Measurements from ENCODE around the gene BCOR. TPM values are rescaled to one million over a fixed set of nuclear protein-coding genes. Genes with fewer than 3 reads are reported as not detected.

The BCOR gene
- total RNA-seq, 4 donors from 2014 or later, result 19.9 to 32.5 (median 26.0) TPM

GRCh38 chrX:40084471-40085101 lies 13.2 kb downstream of the BCOR start:
- no peak for DNase-seq (ENCODE audit: extremely low spot score)
- H3K9me3 ChIP-seq, result no peaks in the 10 kb centered on the region
- no peak overlapping the region for H3K4me3 ChIP-seq
- TF ChIP-seq EP300 (IDR thresholded peaks at IDR 0.05) (no peak), POLR2AphosphoS5 (IDR thresholded peaks at IDR 0.05) (no peak), CTCF (IDR thresholded peaks at IDR 0.05) (no peak), POLR2A (IDR thresholded peaks at IDR 0.05; ENCODE audit: low read depth) (no peak)
- H3K4me1 ChIP-seq, result peaks cover 32 to 88% (median 85%) of the 10 kb centered on the region in 4 donors
- H3K27ac ChIP-seq (replicated peaks in 1 of 4), result no peak overlapping the region
- intact Hi-C loops (cut with DNase I), result loop anchor here (5.0 kb wide), 2 partner anchors 72 to 177 kb away; no protein-coding TSS in a partner anchor
- 34% methylated on average over 11 of the region's 11 CpGs for WGBS
- H3K27me3 ChIP-seq, result peaks cover 0 to 7% (median 0%) of the 10 kb centered on the region in 4 donors
- no peaks in the 10 kb centered on the region for H3K36me3 ChIP-seq

- Histone ChIP-seq H3K9me3 (no peaks in the 10 kb centered on the region), H3K4me3 (peak overlapping the region; percentile 49 to 55 (median 50)), H3K27ac (replicated peaks in 1 of 4) (no peak overlapping the region), H3K36me3 (no peaks in the 10 kb centered on the region), H3K4me1 (peaks cover 28 to 81% (median 79%) of the 10 kb centered on the region in 4 donors), H3K27me3 (peaks cover 0 to 4% (median 0%) of the 10 kb centered on the region in 4 donors)
- 15% methylated on average over 21 of the region's 26 CpGs for WGBS
- no peak for TF ChIP-seq POLR2AphosphoS5 (IDR thresholded peaks at IDR 0.05)
- TF ChIP-seq EP300 (IDR thresholded peaks at IDR 0.05), result no peak
- TF ChIP-seq POLR2A (IDR thresholded peaks at IDR 0.05; ENCODE audit: low read depth), result no peak
- no peak for TF ChIP-seq CTCF (IDR thresholded peaks at IDR 0.05)
- DNase-seq (ENCODE audit: extremely low spot score), result no peak
- intact Hi-C loops (cut with DNase I), result no loop called here
Observed at GRCh38 chrX:40083979-40084359, 13.8 kb downstream of the BCOR start.

GRCh38 chrX:40083120-40083978 lies 14.4 kb downstream of the BCOR start:
- Histone ChIP-seq H3K36me3 (no peaks in the 10 kb centered on the region), H3K27me3 (no peaks in the 10 kb centered on the region), H3K27ac (replicated peaks in 1 of 4) (peak overlapping the region in 1 of 4 donors; percentile 1), H3K4me3 (peak overlapping the region; percentile 49 to 55 (median 50)), H3K9me3 (no peaks in the 10 kb centered on the region), H3K4me1 (peaks cover 24 to 75% (median 73%) of the 10 kb centered on the region in 4 donors)
- intact Hi-C loops (cut with DNase I), result no loop called here
- TF ChIP-seq EP300 (IDR thresholded peaks at IDR 0.05), result no peak
- no peak for TF ChIP-seq CTCF (IDR thresholded peaks at IDR 0.05)
- TF ChIP-seq POLR2AphosphoS5 (IDR thresholded peaks at IDR 0.05), result no peak
- TF ChIP-seq POLR2A (IDR thresholded peaks at IDR 0.05; ENCODE audit: low read depth), result no peak
- no peak for DNase-seq (ENCODE audit: extremely low spot score)
- WGBS, result 7% methylated on average over 37 of the region's 61 CpGs

- H3K36me3 ChIP-seq, result peaks cover 0 to 4% (median 0%) of the 10 kb centered on the region in 4 donors
- H3K27ac ChIP-seq (replicated peaks in 1 of 4), result peak overlapping the region in 1 of 4 donors; percentile 1
- H3K9me3 ChIP-seq, result no peaks in the 10 kb centered on the region
- intact Hi-C loops (cut with DNase I), result no loop called here
- peak overlapping the region; percentile 49 to 55 (median 50) for H3K4me3 ChIP-seq
- TF ChIP-seq CTCF (IDR thresholded peaks at IDR 0.05) (no peak), POLR2A (IDR thresholded peaks at IDR 0.05; ENCODE audit: low read depth) (no peak), EP300 (IDR thresholded peaks at IDR 0.05) (no peak), POLR2AphosphoS5 (IDR thresholded peaks at IDR 0.05) (no peak)
- 20% methylated on average over 8 of the region's 15 CpGs for WGBS
- H3K4me1 ChIP-seq, result peaks cover 24 to 67% (median 65%) of the 10 kb centered on the region in 4 donors
- DNase-seq (ENCODE audit: extremely low spot score), result no peak
- H3K27me3 ChIP-seq, result peaks cover 0 to under 1% (median 0%) of the 10 kb centered on the region in 4 donors
Observed at GRCh38 chrX:40082447-40083119, 15.2 kb downstream of the BCOR start.

All from esophagus muscularis mucosa (tissue), 4 donors.